ENCODE results near the gene GALNT10. TPM values are rescaled to one million over a fixed set of nuclear protein-coding genes. Genes with fewer than 3 reads are reported as not detected.

GALNT10 gene
- total RNA-seq, 1 donor from 2014 or later = 96.1 TPM

DNA sequence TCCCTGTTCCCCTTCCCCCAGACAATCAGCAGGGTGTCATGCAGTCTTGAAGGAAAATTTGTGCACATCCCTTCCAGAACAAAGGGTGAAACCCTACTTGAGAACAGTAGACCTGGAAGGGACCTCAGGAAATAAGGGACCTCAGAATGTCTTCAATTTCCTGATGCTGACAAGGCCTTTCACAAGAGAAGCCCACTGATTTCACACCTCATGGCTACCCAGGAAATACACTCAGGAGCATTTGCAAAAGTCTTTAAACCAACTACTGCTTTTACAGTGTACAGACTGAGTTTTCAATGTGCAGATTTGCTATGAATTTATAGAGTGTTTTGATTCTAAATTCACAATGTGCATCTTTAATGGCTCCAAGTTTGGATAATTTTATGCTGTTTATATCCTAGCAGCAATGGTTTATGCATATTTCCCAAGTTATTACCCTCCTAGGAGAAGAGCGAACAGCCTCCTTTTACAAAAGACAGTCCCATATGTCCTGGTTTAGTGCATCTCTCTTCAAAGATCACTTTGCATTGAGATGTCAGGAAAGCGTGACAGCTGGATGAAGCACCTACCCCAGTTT is 74.8 kb downstream of the GALNT10 start:
- DNase-seq (ENCODE audit: low read depth) (no peak), FAIRE-seq (no peak)
- H3K4me1 ChIP-seq (ENCODE audit: insufficient read depth, low read length) = peaks cover 15% of the 10 kb centered on the region
- peaks cover 13% of the 10 kb centered on the region for H4K20me1 ChIP-seq (ENCODE audit: insufficient read depth, low read length)
- no peaks in the 10 kb centered on the region for H3K27me3 ChIP-seq (ENCODE audit: insufficient read depth, low read length)
- peaks cover 2% of the 10 kb centered on the region for H3K9me3 Mint-ChIP-seq (ENCODE audit: unreplicated experiment)
- H3K9me3 ChIP-seq (ENCODE audit: insufficient read depth, low read depth, low read length) = no peaks in the 10 kb centered on the region
- no peak overlapping the region for H3K4me3 ChIP-seq (ENCODE audit: insufficient read depth, low read depth, low read length)
- H3K36me3 Mint-ChIP-seq (ENCODE audit: low read depth, unreplicated experiment) = peaks cover 19% of the 10 kb centered on the region
- H2AFZ ChIP-seq (ENCODE audit: low read depth, low read length) = no peak overlapping the region
- H3K27ac Mint-ChIP-seq (ENCODE audit: unreplicated experiment) = no peak overlapping the region
- no peak overlapping the region for H3K4me2 ChIP-seq (ENCODE audit: low read length)
- no peak overlapping the region for H3K9ac ChIP-seq (ENCODE audit: low read length)
- H3K27ac ChIP-seq (ENCODE audit: low read depth, low read length) = no peak overlapping the region
- H3K36me3 ChIP-seq (ENCODE audit: insufficient read depth, low read length) = peaks cover 8% of the 10 kb centered on the region
- H3K4me1 Mint-ChIP-seq (ENCODE audit: low read depth, unreplicated experiment) = peaks cover 31% of the 10 kb centered on the region
- H3K4me3 Mint-ChIP-seq (ENCODE audit: unreplicated experiment) = no peak overlapping the region
- no peaks in the 10 kb centered on the region for H3K27me3 Mint-ChIP-seq (ENCODE audit: low read depth, unreplicated experiment)
- TF ChIP-seq EZH2 (IDR thresholded peaks at IDR 0.05; ENCODE audit: insufficient read depth, low read length) = no peak
- TF ChIP-seq, protein P1, sequence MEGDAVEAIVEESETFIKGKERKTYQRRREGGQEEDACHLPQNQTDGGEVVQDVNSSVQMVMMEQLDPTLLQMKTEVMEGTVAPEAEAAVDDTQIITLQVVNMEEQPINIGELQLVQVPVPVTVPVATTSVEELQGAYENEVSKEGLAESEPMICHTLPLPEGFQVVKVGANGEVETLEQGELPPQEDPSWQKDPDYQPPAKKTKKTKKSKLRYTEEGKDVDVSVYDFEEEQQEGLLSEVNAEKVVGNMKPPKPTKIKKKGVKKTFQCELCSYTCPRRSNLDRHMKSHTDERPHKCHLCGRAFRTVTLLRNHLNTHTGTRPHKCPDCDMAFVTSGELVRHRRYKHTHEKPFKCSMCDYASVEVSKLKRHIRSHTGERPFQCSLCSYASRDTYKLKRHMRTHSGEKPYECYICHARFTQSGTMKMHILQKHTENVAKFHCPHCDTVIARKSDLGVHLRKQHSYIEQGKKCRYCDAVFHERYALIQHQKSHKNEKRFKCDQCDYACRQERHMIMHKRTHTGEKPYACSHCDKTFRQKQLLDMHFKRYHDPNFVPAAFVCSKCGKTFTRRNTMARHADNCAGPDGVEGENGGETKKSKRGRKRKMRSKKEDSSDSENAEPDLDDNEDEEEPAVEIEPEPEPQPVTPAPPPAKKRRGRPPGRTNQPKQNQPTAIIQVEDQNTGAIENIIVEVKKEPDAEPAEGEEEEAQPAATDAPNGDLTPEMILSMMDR (IDR thresholded peaks at IDR 0.05; ENCODE audit: insufficient read depth, low read depth, low read length) = no peak
- peaks cover 29% of the 10 kb centered on the region for H3K79me2 ChIP-seq (ENCODE audit: insufficient read depth, low read length)

DNA sequence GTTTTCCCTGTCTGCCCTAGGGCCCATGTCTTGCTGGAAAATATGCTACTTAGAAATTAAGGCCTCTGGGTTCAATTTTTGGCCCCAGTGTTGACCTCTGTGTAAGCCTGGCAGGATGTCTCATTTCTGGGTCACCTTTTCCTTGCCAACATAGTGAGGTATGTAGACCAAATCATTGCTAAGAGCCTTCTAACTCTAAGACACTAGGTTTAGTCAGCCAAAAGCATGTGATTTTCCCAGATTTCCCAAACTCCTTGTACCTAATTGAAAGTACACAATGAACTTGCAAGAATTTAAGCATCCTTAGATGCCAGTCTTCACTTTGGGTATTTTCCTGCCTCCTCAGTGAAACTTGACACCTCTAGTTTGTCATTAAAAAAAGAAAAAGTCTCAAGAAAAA is 77.0 kb downstream of the GALNT10 start:
- TF ChIP-seq EZH2 (IDR thresholded peaks at IDR 0.05; ENCODE audit: insufficient read depth, low read length) = no peak
- TF ChIP-seq, protein P1 (IDR thresholded peaks at IDR 0.05; ENCODE audit: insufficient read depth, low read depth, low read length) = no peak
- peaks cover 7% of the 10 kb centered on the region for H4K20me1 ChIP-seq (ENCODE audit: insufficient read depth, low read length)
- H3K27me3 ChIP-seq (ENCODE audit: insufficient read depth, low read length) = no peaks in the 10 kb centered on the region
- Mint-ChIP-seq H3K36me3 (ENCODE audit: low read depth, unreplicated experiment) (peaks cover 24% of the 10 kb centered on the region), H3K27ac (ENCODE audit: unreplicated experiment) (peak overlapping the region; percentile 12), H3K4me1 (ENCODE audit: low read depth, unreplicated experiment) (peaks cover 28% of the 10 kb centered on the region), H3K9me3 (ENCODE audit: unreplicated experiment) (peaks cover 2% of the 10 kb centered on the region), H3K4me3 (ENCODE audit: unreplicated experiment) (no peak overlapping the region), H3K27me3 (ENCODE audit: low read depth, unreplicated experiment) (no peaks in the 10 kb centered on the region)
- H3K9ac ChIP-seq (ENCODE audit: low read length) = no peak overlapping the region
- FAIRE-seq (peak; percentile 20), DNase-seq (ENCODE audit: low read depth) (no peak)
- H3K4me2 ChIP-seq (ENCODE audit: low read length) = no peak overlapping the region
- H3K4me1 ChIP-seq (ENCODE audit: insufficient read depth, low read length) = peaks cover 9% of the 10 kb centered on the region
- H3K9me3 ChIP-seq (ENCODE audit: insufficient read depth, low read depth, low read length) = no peaks in the 10 kb centered on the region
- no peak overlapping the region for H3K4me3 ChIP-seq (ENCODE audit: insufficient read depth, low read depth, low read length)
- no peak overlapping the region for H2AFZ ChIP-seq (ENCODE audit: low read depth, low read length)
- H3K27ac ChIP-seq (ENCODE audit: low read depth, low read length) = no peak overlapping the region
- peaks cover 8% of the 10 kb centered on the region for H3K36me3 ChIP-seq (ENCODE audit: insufficient read depth, low read length)
- H3K79me2 ChIP-seq (ENCODE audit: insufficient read depth, low read length) = peaks cover 20% of the 10 kb centered on the region

DNA sequence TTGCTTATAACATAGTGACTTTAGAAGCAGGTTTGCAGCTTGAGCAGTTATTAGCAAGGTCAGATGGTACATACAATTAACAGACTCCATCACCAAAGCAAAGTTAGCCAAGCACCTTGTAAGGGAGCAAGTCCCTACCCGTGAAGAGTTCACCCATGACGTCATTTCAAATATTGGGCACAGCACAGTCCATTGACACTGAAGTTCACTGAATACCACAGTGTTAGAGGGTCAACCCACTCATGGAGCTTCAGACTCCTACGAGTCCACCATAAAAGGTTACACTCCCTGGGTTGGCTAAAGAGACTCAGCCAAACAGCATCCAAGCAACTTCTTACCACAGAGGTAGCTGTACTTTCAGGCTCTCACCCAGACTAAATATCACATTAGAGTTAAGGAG is 77.5 kb downstream of the GALNT10 start:
- Mint-ChIP-seq H3K27ac (ENCODE audit: unreplicated experiment) (no peak overlapping the region), H3K4me1 (ENCODE audit: low read depth, unreplicated experiment) (peaks cover 33% of the 10 kb centered on the region), H3K4me3 (ENCODE audit: unreplicated experiment) (no peak overlapping the region), H3K27me3 (ENCODE audit: low read depth, unreplicated experiment) (no peaks in the 10 kb centered on the region), H3K36me3 (ENCODE audit: low read depth, unreplicated experiment) (peaks cover 20% of the 10 kb centered on the region), H3K9me3 (ENCODE audit: unreplicated experiment) (no peaks in the 10 kb centered on the region)
- peaks cover 16% of the 10 kb centered on the region for H3K79me2 ChIP-seq (ENCODE audit: insufficient read depth, low read length)
- DNase-seq (ENCODE audit: low read depth) = no peak
- H3K4me1 ChIP-seq (ENCODE audit: insufficient read depth, low read length) = peaks cover 9% of the 10 kb centered on the region
- H2AFZ ChIP-seq (ENCODE audit: low read depth, low read length) = no peak overlapping the region
- H3K9me3 ChIP-seq (ENCODE audit: insufficient read depth, low read depth, low read length) = no peaks in the 10 kb centered on the region
- no peak overlapping the region for H3K9ac ChIP-seq (ENCODE audit: low read length)
- TF ChIP-seq, protein P1 (IDR thresholded peaks at IDR 0.05; ENCODE audit: insufficient read depth, low read depth, low read length) = no peak
- TF ChIP-seq EZH2 (IDR thresholded peaks at IDR 0.05; ENCODE audit: insufficient read depth, low read length) = no peak
- H4K20me1 ChIP-seq (ENCODE audit: insufficient read depth, low read length) = peaks cover 7% of the 10 kb centered on the region
- no peaks in the 10 kb centered on the region for H3K27me3 ChIP-seq (ENCODE audit: insufficient read depth, low read length)
- no peak overlapping the region for H3K4me2 ChIP-seq (ENCODE audit: low read length)
- H3K36me3 ChIP-seq (ENCODE audit: insufficient read depth, low read length) = peaks cover 5% of the 10 kb centered on the region
- H3K27ac ChIP-seq (ENCODE audit: low read depth, low read length) = no peak overlapping the region
- H3K4me3 ChIP-seq (ENCODE audit: insufficient read depth, low read depth, low read length) = no peak overlapping the region
- no peak for FAIRE-seq
